Measurements from ENCODE around the gene KYNU. TPM values are rescaled to one million over a fixed set of nuclear protein-coding genes. Genes with fewer than 3 reads are reported as not detected.

KYNU gene
- total RNA-seq, 6 donors from 2014 or later, result 9.4 to 45.2 (median 15.6) TPM

GRCh38 chr2:143075711-143076110, 198.2 kb downstream of the KYNU start:
- ATAC-seq (ENCODE audit: low FRiP score in 2 of 2) (no peak), DNase-seq (no peak)
- Histone ChIP-seq H3K4me3 (no peak overlapping the region), H3K27ac (no peak overlapping the region), H3K4me1 (no peaks in the 10 kb centered on the region), H3K9me3 (peaks cover 0 to 3% (median 2%) of the 10 kb centered on the region in 4 donors), H3K27me3 (no peaks in the 10 kb centered on the region), H3K36me3 (no peaks in the 10 kb centered on the region)
- TF ChIP-seq EP300 (IDR thresholded peaks at IDR 0.05), result no peak
- TF ChIP-seq POLR2A (IDR thresholded peaks at IDR 0.05), result no peak
- TF ChIP-seq, protein P1, sequence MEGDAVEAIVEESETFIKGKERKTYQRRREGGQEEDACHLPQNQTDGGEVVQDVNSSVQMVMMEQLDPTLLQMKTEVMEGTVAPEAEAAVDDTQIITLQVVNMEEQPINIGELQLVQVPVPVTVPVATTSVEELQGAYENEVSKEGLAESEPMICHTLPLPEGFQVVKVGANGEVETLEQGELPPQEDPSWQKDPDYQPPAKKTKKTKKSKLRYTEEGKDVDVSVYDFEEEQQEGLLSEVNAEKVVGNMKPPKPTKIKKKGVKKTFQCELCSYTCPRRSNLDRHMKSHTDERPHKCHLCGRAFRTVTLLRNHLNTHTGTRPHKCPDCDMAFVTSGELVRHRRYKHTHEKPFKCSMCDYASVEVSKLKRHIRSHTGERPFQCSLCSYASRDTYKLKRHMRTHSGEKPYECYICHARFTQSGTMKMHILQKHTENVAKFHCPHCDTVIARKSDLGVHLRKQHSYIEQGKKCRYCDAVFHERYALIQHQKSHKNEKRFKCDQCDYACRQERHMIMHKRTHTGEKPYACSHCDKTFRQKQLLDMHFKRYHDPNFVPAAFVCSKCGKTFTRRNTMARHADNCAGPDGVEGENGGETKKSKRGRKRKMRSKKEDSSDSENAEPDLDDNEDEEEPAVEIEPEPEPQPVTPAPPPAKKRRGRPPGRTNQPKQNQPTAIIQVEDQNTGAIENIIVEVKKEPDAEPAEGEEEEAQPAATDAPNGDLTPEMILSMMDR (IDR thresholded peaks at IDR 0.05), result no peak
- TF ChIP-seq POLR2AphosphoS5 (IDR thresholded peaks at IDR 0.05), result no peak
- WGBS, 2 donors, result 89 to 90% methylated on average over 1 of the region's 1 CpG

GRCh38 chr2:143078104-143078503, 200.6 kb downstream of the KYNU start:
- H3K4me3 ChIP-seq, result no peak overlapping the region
- H3K27me3 ChIP-seq, result no peaks in the 10 kb centered on the region
- H3K36me3 ChIP-seq, result no peaks in the 10 kb centered on the region
- ATAC-seq (ENCODE audit: low FRiP score in 2 of 2) (no peak), DNase-seq (no peak)
- no peak overlapping the region for H3K27ac ChIP-seq
- H3K9me3 ChIP-seq, result peaks cover 0 to 3% (median 2%) of the 10 kb centered on the region in 4 donors
- TF ChIP-seq, protein P1 (IDR thresholded peaks at IDR 0.05), result no peak
- TF ChIP-seq POLR2A (IDR thresholded peaks at IDR 0.05) (no peak), EP300 (IDR thresholded peaks at IDR 0.05) (no peak), POLR2AphosphoS5 (IDR thresholded peaks at IDR 0.05) (no peak)
- no peaks in the 10 kb centered on the region for H3K4me1 ChIP-seq

DNA sequence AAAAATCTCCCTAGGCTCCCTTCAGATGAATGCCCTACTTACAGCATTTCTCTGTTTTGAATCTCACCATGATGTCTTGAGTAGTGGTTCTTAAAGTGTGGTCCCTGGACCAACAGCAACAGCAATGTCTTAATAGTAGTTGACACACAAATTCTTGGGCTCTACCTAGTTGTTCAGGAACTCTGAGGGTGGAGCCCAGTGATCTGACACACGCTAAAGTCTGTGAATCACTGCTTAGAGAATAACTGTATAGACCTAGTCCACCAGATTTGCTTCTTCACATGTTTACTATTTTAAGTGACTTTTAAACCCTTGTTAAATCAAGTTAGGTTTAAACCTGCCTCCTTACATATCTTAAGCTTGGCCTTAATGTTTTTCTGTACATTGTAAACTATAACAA, 204.2 kb downstream of the KYNU start:
- Histone ChIP-seq H3K27ac (no peak overlapping the region), H3K4me3 (no peak overlapping the region), H3K9me3 (no peaks in the 10 kb centered on the region), H3K36me3 (no peaks in the 10 kb centered on the region), H3K4me1 (no peaks in the 10 kb centered on the region), H3K27me3 (no peaks in the 10 kb centered on the region)
- TF ChIP-seq EP300 (IDR thresholded peaks at IDR 0.05) (no peak), POLR2AphosphoS5 (IDR thresholded peaks at IDR 0.05) (no peak), POLR2A (IDR thresholded peaks at IDR 0.05) (no peak)
- TF ChIP-seq, protein P1 (IDR thresholded peaks at IDR 0.05), result no peak
- WGBS, 2 donors, result 92 to 96% methylated on average over 1 of the region's 1 CpG
- DNase-seq, result no peak
- ATAC-seq (ENCODE audit: low FRiP score in 2 of 2), result no peak

DNA sequence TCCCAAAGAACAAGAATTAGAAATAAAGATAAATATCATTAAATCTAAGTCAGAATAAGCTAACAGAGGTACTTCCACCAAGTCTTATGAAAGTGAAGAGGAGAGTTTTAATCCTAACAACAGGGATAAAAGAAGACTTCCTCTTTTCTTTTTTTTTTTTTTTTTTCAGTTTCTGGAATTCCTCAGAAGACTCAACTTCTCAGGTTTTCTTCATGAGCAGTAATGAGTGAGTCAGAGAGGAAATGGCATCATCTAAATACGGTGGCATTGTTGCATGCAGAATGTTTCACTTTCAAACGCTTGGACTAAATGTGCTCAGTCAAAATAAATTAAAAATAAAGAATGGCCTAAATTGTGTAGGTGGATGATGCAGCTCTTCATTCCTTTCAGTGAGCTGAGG, 206.2 kb downstream of the KYNU start:
- H3K36me3 ChIP-seq, result no peaks in the 10 kb centered on the region
- DNase-seq (no peak), ATAC-seq (ENCODE audit: low FRiP score in 2 of 2) (peak in 1 of 2 donors; percentile 67)
- H3K4me1 ChIP-seq, result no peaks in the 10 kb centered on the region
- H3K27ac ChIP-seq, result peak overlapping the region in 1 of 4 donors; percentile 69
- 20 to 38% methylated on average over 2 of the region's 2 CpGs for WGBS, 2 donors
- H3K9me3 ChIP-seq, result no peaks in the 10 kb centered on the region
- TF ChIP-seq EP300 (IDR thresholded peaks at IDR 0.05), result no peak
- no peaks in the 10 kb centered on the region for H3K27me3 ChIP-seq
- no peak overlapping the region for H3K4me3 ChIP-seq

GRCh38 chr2:143084462-143084861, 207.0 kb downstream of the KYNU start:
- Histone ChIP-seq H3K4me1 (no peaks in the 10 kb centered on the region), H3K27ac (peak overlapping the region in 1 of 4 donors; percentile 69), H3K9me3 (no peaks in the 10 kb centered on the region), H3K27me3 (no peaks in the 10 kb centered on the region), H3K4me3 (no peak overlapping the region), H3K36me3 (no peaks in the 10 kb centered on the region)
- ATAC-seq (ENCODE audit: low FRiP score in 2 of 2) (no peak), DNase-seq (no peak)
- 68 to 73% methylated on average over 2 of the region's 2 CpGs for WGBS, 2 donors
- TF ChIP-seq EP300 (IDR thresholded peaks at IDR 0.05) (no peak), POLR2A (IDR thresholded peaks at IDR 0.05) (no peak), POLR2AphosphoS5 (IDR thresholded peaks at IDR 0.05) (no peak)
- TF ChIP-seq, protein P1 (IDR thresholded peaks at IDR 0.05), result no peak
